Gastrocnemius medialis (tissue), 4 donors: ENCODE data around the gene PMVK. TPM values are rescaled to one million over a fixed set of nuclear protein-coding genes. Genes with fewer than 3 reads are reported as not detected.

Source experiments
- ATAC-seq, 2 donors: fragments of 150-250 bp; one replicate each; pipeline ENCODE4 v1.9.1; 2016
- DNase-seq, 2 donors: peaks; one replicate each; pipeline ENCODE4 v3.0.0-alpha.2; 2019
- H3K27ac ChIP-seq, 4 donors: fragments of 200-600 bp; sonication (generic); 1 replicate in 1 of 4; 2 replicates in 3 of 4; pipeline ENCODE4 v1.5.1; 2016 to 2018; ENCODE audit warnings: mild to moderate bottlenecking in 2 of 4, moderate library complexity in 1 of 4
- H3K27me3 ChIP-seq, 3 donors: fragments of 200-600 bp; sonication (generic) in 2 of 3; 1 replicate in 1 of 3; 2 replicates in 2 of 3; pipeline versions ENCODE4 v1.5.1 to v1.6.0; 2016 to 2019; ENCODE audit warnings: mild to moderate bottlenecking in 1 of 3, moderate library complexity in 1 of 3
- H3K36me3 ChIP-seq, 2 donors: fragments of 200-600 bp; sonication (generic) in 1 of 2; one replicate each; pipeline ENCODE4 v1.5.1; 2017 to 2018
- H3K4me1 ChIP-seq, 2 donors: fragments of 200-600 bp; sonication (generic) in 1 of 2; one replicate each; pipeline ENCODE4 v1.5.1; 2016 to 2017; ENCODE audit warnings: mild to moderate bottlenecking in 2 of 2
- H3K4me3 ChIP-seq, 4 donors: fragments of 200-600 bp; sonication (generic) in 3 of 4; 1 replicate in 1 of 4; 2 replicates in 3 of 4; pipeline ENCODE4 v1.5.1; 2016 to 2019; ENCODE audit warnings: mild to moderate bottlenecking in 2 of 4
- H3K9me3 ChIP-seq, 3 donors: fragments of 200-600 bp; sonication (generic) in 2 of 3; 1 replicate in 1 of 3; 2 replicates in 2 of 3; pipeline ENCODE4 v1.5.1; 2016 to 2019
- CTCF ChIP-seq, 5 experiments: fragments of 450-650 bp in 3 of 5; fragments of 200-600 bp in 2 of 5; sonication (generic) in 2 of 5; IDR thresholded peaks in 4 of 5; conservative IDR thresholded peaks in 1 of 5; 1 replicate in 4 of 5; 2 replicates in 1 of 5; pipeline ENCODE4 v1.5.1; 2016 to 2019; ENCODE audit warnings: antibody characterized with exemption in 5 of 5, mild to moderate bottlenecking in 3 of 5, moderate library complexity in 3 of 5
- POLR2A ChIP-seq, 2 donors: fragments of 450-650 bp; IDR thresholded peaks; one replicate each; pipeline ENCODE4 v1.6.1; 2017; ENCODE audit warnings: antibody characterized with exemption in 2 of 2, mild to moderate bottlenecking in 2 of 2, moderate library complexity in 2 of 2
- in situ Hi-C, 4 donors: fragments of 200-750 bp; cut with MboI; loops; one replicate each; pipeline versions ENCODE4 v1.15.0 to v1.8.0; 2017; ENCODE audit warnings: low sequenced_read_pairs in 4 of 4
- intact Hi-C: fragments of 100-400 bp; cut with DNase I; formaldehyde crosslinking; loops from one replicate; pipeline ENCODE4 v1.15.1; 2023; ENCODE audit warnings: low total_unique reads
- total RNA-seq, 4 donors: library from RNA; depleted of rRNA; stranded (reverse); fragments of >200 nt; gene quantifications; one replicate each; pipeline versions ENCODE4 v1.1.0 to v1.2.3, GENCODE V29; 2016

The PMVK gene
- total RNA-seq, 4 donors from 2014 or later, result 4.6 to 7.6 (median 6.1) TPM

- in situ Hi-C loops (no loop called here), intact Hi-C loops (no loop called here)
- TF ChIP-seq CTCF (IDR thresholded peaks at IDR 0.05 in 4 of 5, conservative IDR thresholded peaks at IDR 0.05 in 1 of 5), result no peak
- no peak for TF ChIP-seq POLR2A (IDR thresholded peaks at IDR 0.05)
- peaks cover 0 to under 1% of the 10 kb centered on the region in 2 donors for H3K36me3 ChIP-seq
- no peaks in the 10 kb centered on the region for H3K9me3 ChIP-seq
- DNase-seq, result no peak
- no peak overlapping the region for H3K4me3 ChIP-seq
- ATAC-seq, result no peak
- no peak overlapping the region for H3K27ac ChIP-seq
- no peaks in the 10 kb centered on the region for H3K27me3 ChIP-seq
- H3K4me1 ChIP-seq, result peaks cover 11 to 15% of the 10 kb centered on the region in 2 donors
Observed at GRCh38 chr1:154934358-154934948, 2.1 kb downstream of the PMVK start.

GRCh38 chr1:154931940-154932487 is 4.5 kb downstream of the PMVK start:
- no peaks in the 10 kb centered on the region for H3K9me3 ChIP-seq
- ATAC-seq (no peak), DNase-seq (no peak)
- TF ChIP-seq POLR2A (IDR thresholded peaks at IDR 0.05) (no peak), CTCF (IDR thresholded peaks at IDR 0.05 in 4 of 5, conservative IDR thresholded peaks at IDR 0.05 in 1 of 5) (no peak)
- H3K4me1 ChIP-seq, result peaks cover 7% of the 10 kb centered on the region in 2 donors
- H3K36me3 ChIP-seq, result peaks cover 0 to 9% of the 10 kb centered on the region in 2 donors
- in situ Hi-C loops (no loop called here), intact Hi-C loops (no loop called here)
- no peak overlapping the region for H3K4me3 ChIP-seq
- H3K27me3 ChIP-seq, result no peaks in the 10 kb centered on the region
- no peak overlapping the region for H3K27ac ChIP-seq

- intact Hi-C loops, result no loop called here
- no peaks in the 10 kb centered on the region for H3K4me1 ChIP-seq
- no peak overlapping the region for H3K27ac ChIP-seq
- H3K9me3 ChIP-seq, result no peaks in the 10 kb centered on the region
- no peaks in the 10 kb centered on the region for H3K27me3 ChIP-seq
- TF ChIP-seq CTCF (IDR thresholded peaks at IDR 0.05 in 4 of 5, conservative IDR thresholded peaks at IDR 0.05 in 1 of 5) (no peak), POLR2A (IDR thresholded peaks at IDR 0.05) (no peak)
- peaks cover 0 to 39% of the 10 kb centered on the region in 2 donors for H3K36me3 ChIP-seq
- no peak for ATAC-seq
- H3K4me3 ChIP-seq, result no peak overlapping the region
- in situ Hi-C loops, result no loop called here
- DNase-seq, result no peak
Observed at GRCh38 chr1:154926201-154926600, 10.3 kb downstream of the PMVK start.

GRCh38 chr1:154925335-154926170 is 11.0 kb downstream of the PMVK start:
- H3K27ac ChIP-seq, result no peak overlapping the region
- peaks cover 0 to 39% of the 10 kb centered on the region in 2 donors for H3K36me3 ChIP-seq
- ATAC-seq (no peak), DNase-seq (no peak)
- H3K4me3 ChIP-seq, result no peak overlapping the region
- no peak for TF ChIP-seq CTCF (IDR thresholded peaks at IDR 0.05 in 4 of 5, conservative IDR thresholded peaks at IDR 0.05 in 1 of 5)
- TF ChIP-seq POLR2A (IDR thresholded peaks at IDR 0.05), result no peak
- H3K4me1 ChIP-seq, result no peaks in the 10 kb centered on the region
- intact Hi-C loops, result no loop called here
- in situ Hi-C loops, result no loop called here
- no peaks in the 10 kb centered on the region for H3K9me3 ChIP-seq
- H3K27me3 ChIP-seq, result no peaks in the 10 kb centered on the region
